K562 (cell line): Measurements from ENCODE around the gene C1QTNF5. TPM values are rescaled to one million over a fixed set of nuclear protein-coding genes. Genes with fewer than 3 reads are reported as not detected.

Experiments
- ARID2 ChIP-seq: fragments of 450-650 bp; IDR thresholded peaks from 2 replicates; pipeline ENCODE4 v1.6.1; 2017; ENCODE audit warnings: antibody characterized with exemption, mild to moderate bottlenecking
- ARNT ChIP-seq, 2 experiments: fragments of 450-650 bp; IDR thresholded peaks; 2 replicates each; pipeline ENCODE4 v1.6.1; 2016; ENCODE audit warnings: mild to moderate bottlenecking in 1 of 2
- CTBP1 ChIP-seq: fragments of 450-650 bp; IDR thresholded peaks from 2 replicates; pipeline ENCODE4 v1.6.1; 2016; ENCODE audit warnings: borderline replicate concordance
- ETV1 ChIP-seq: fragments of 450-650 bp; conservative IDR thresholded peaks from 2 replicates; pipeline ENCODE4 v1.6.1; 2016; ENCODE audit warnings: missing genetic modification characterization, control low read depth, low read depth, missing compliant biosample characterization
- HNRNPL ChIP-seq: fragments of 200-400 bp; formaldehyde crosslinking; IDR thresholded peaks from 2 replicates; pipeline ENCODE4 v1.6.1; 2017; ENCODE audit warnings: low read depth, mild to moderate bottlenecking, low read length
- L3MBTL2 ChIP-seq: fragments of 450-650 bp; IDR thresholded peaks from 2 replicates; pipeline ENCODE4 v1.6.1; 2016; ENCODE audit warnings: mild to moderate bottlenecking, moderate library complexity
- MAZ ChIP-seq, 2 experiments: fragments of 450-650 bp in 1 of 2; sonication (generic) in 1 of 2; formaldehyde crosslinking; IDR thresholded peaks in 1 of 2; conservative IDR thresholded peaks in 1 of 2; 2 replicates each; pipeline versions ENCODE4 v1.4.0 to v1.5.0; 2020; ENCODE audit warnings: mild to moderate bottlenecking in 1 of 2, missing genetic modification reagents in 1 of 2
- MCM5 ChIP-seq: fragments of 450-650 bp; IDR thresholded peaks from 2 replicates; pipeline ENCODE4 v1.6.1; 2016; ENCODE audit warnings: low read depth
- POLR2A ChIP-seq: fragments of 450-650 bp; conservative IDR thresholded peaks from 2 replicates; pipeline ENCODE4 v1.6.1; 2016
- RB1 ChIP-seq: fragments of 450-650 bp; IDR thresholded peaks from 2 replicates; pipeline ENCODE4 v1.6.1; 2017; ENCODE audit warnings: low read depth, mild to moderate bottlenecking
- SMARCE1 ChIP-seq: fragments of 450-650 bp; IDR thresholded peaks from 2 replicates; pipeline ENCODE4 v1.7.1; 2016; ENCODE audit warnings: mild to moderate bottlenecking
- polyA plus RNA-seq, 8 experiments: library from polyadenylated mRNA; depleted of rRNA in 4 of 8; stranded (reverse) in 5 of 8; unstranded in 3 of 8; fragments of >200 nt; fragmentation: Nextera tagmentation in 2 of 8; fragmentation: Illumina TruSeq in 1 of 8; extraction: Ambion mirVana in 2 of 8; extraction: Trizol in 1 of 8; gene quantifications; 2 replicates each; pipeline versions ENCODE4 v1.2.1 to v1.2.3, GENCODE V29; 2011 to 2014; ENCODE audit warnings: inconsistent platforms in 1 of 8, missing spikeins in 1 of 8
- total RNA-seq, 7 experiments: library from RNA; depleted of rRNA in 6 of 7; stranded (reverse); fragments of >200 nt in 6 of 7; fragmentation: Illumina TruSeq in 2 of 7; extraction: Trizol in 2 of 7; gene quantifications; 2 replicates each; pipeline versions ENCODE4 v1.2.1 to v1.2.3, GENCODE V29; 2011 to 2021; ENCODE audit warnings: low replicate concordance in 1 of 7
- TF ChIP-seq, protein P1 (sequence below): sonication (generic); formaldehyde crosslinking; IDR thresholded peaks from 2 replicates; pipeline ENCODE4 v1.8.0; 2023; ENCODE audit warnings: missing genetic modification reagents, mild to moderate bottlenecking, borderline replicate concordance
- TF ChIP-seq, protein P2 (sequence below): IDR thresholded peaks from 3 replicates; pipeline ENCODE4 v1.6.1; 2011; ENCODE audit warnings: borderline replicate concordance, mild to moderate bottlenecking, moderate library complexity; ENCODE audit not compliant: insufficient read length; ENCODE audit errors: extremely low read depth
- TF ChIP-seq, protein P3 (sequence below): fragments of 250-450 bp; sonication (Bioruptor Pico); IDR thresholded peaks from 2 replicates; pipeline ENCODE4 v1.9.0; 2021; ENCODE audit warnings: mild to moderate bottlenecking
- TF ChIP-seq, protein P4 (sequence below), 2 experiments: fragments of 450-650 bp; conservative IDR thresholded peaks; 2 replicates each; pipeline ENCODE4 v1.6.1; 2017; ENCODE audit warnings: mild to moderate bottlenecking in 2 of 2, moderate library complexity in 2 of 2
- TF ChIP-seq, protein P5 (sequence below): fragments of 450-650 bp; formaldehyde crosslinking; IDR thresholded peaks from 2 replicates; pipeline ENCODE4 v1.4.0; 2020; ENCODE audit warnings: mild to moderate bottlenecking, moderate library complexity

Gene C1QTNF5
- total and polyA plus RNA-seq, 9 of the 15 experiments (the other 6 are each of a cell fraction or from before 2014, with no cell fraction given), result 0.07 to 0.76 (median 0.24) TPM; not detected in 1

DNA sequence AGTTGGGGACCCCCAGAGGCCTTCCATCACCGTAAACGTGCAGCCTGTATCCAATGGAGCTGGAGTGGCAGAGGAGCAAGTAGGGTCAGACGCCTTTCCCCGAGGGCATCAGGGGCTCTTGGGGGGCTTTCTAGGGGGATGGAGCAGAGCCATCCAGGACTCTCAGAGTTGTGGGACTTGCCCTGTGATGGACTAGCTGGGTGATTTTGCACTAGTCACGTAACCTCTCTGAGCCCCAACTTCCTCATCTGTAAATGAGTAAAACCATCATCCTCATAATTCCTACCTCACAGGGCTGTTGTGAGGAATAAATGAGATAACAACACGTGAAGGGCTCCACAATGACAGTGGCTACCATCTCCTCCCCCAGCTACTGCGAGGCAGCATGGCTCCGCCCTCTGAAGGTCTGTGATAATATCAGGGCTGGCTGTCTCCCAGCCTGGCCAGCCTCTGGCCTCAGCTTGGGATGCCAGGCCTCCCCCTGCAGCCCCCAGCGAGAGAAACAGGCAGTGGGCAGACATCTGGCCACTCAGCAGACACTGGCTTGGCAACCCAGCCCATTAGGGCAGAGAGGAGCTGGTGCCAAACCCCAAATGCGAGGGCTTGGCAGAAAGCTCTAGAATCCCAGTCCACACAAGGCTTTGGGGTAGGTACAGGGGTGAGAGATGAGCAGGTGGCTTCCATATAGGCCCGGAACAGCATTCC, 34.1 kb upstream of the C1QTNF5 start (continued):
- TF ChIP-seq, protein P1, sequence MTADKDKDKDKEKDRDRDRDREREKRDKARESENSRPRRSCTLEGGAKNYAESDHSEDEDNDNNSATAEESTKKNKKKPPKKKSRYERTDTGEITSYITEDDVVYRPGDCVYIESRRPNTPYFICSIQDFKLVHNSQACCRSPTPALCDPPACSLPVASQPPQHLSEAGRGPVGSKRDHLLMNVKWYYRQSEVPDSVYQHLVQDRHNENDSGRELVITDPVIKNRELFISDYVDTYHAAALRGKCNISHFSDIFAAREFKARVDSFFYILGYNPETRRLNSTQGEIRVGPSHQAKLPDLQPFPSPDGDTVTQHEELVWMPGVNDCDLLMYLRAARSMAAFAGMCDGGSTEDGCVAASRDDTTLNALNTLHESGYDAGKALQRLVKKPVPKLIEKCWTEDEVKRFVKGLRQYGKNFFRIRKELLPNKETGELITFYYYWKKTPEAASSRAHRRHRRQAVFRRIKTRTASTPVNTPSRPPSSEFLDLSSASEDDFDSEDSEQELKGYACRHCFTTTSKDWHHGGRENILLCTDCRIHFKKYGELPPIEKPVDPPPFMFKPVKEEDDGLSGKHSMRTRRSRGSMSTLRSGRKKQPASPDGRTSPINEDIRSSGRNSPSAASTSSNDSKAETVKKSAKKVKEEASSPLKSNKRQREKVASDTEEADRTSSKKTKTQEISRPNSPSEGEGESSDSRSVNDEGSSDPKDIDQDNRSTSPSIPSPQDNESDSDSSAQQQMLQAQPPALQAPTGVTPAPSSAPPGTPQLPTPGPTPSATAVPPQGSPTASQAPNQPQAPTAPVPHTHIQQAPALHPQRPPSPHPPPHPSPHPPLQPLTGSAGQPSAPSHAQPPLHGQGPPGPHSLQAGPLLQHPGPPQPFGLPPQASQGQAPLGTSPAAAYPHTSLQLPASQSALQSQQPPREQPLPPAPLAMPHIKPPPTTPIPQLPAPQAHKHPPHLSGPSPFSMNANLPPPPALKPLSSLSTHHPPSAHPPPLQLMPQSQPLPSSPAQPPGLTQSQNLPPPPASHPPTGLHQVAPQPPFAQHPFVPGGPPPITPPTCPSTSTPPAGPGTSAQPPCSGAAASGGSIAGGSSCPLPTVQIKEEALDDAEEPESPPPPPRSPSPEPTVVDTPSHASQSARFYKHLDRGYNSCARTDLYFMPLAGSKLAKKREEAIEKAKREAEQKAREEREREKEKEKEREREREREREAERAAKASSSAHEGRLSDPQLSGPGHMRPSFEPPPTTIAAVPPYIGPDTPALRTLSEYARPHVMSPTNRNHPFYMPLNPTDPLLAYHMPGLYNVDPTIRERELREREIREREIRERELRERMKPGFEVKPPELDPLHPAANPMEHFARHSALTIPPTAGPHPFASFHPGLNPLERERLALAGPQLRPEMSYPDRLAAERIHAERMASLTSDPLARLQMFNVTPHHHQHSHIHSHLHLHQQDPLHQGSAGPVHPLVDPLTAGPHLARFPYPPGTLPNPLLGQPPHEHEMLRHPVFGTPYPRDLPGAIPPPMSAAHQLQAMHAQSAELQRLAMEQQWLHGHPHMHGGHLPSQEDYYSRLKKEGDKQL (CRISPR knock-in tag), result no peak
- 0 out of 2 replicates have a peak, but pooled peaks have one; percentile 44 for TF ChIP-seq SMARCE1
- TF ChIP-seq, protein P2, sequence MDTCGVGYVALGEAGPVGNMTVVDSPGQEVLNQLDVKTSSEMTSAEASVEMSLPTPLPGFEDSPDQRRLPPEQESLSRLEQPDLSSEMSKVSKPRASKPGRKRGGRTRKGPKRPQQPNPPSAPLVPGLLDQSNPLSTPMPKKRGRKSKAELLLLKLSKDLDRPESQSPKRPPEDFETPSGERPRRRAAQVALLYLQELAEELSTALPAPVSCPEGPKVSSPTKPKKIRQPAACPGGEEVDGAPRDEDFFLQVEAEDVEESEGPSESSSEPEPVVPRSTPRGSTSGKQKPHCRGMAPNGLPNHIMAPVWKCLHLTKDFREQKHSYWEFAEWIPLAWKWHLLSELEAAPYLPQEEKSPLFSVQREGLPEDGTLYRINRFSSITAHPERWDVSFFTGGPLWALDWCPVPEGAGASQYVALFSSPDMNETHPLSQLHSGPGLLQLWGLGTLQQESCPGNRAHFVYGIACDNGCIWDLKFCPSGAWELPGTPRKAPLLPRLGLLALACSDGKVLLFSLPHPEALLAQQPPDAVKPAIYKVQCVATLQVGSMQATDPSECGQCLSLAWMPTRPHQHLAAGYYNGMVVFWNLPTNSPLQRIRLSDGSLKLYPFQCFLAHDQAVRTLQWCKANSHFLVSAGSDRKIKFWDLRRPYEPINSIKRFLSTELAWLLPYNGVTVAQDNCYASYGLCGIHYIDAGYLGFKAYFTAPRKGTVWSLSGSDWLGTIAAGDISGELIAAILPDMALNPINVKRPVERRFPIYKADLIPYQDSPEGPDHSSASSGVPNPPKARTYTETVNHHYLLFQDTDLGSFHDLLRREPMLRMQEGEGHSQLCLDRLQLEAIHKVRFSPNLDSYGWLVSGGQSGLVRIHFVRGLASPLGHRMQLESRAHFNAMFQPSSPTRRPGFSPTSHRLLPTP, result no peak
- TF ChIP-seq, protein P3, sequence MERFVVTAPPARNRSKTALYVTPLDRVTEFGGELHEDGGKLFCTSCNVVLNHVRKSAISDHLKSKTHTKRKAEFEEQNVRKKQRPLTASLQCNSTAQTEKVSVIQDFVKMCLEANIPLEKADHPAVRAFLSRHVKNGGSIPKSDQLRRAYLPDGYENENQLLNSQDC (CRISPR knock-in tag), result no peak
- TF ChIP-seq L3MBTL2, result peak; percentile 63; the same call in 1 of the 2 replicates
- TF ChIP-seq ARID2, result no peak
- TF ChIP-seq, protein P4, sequence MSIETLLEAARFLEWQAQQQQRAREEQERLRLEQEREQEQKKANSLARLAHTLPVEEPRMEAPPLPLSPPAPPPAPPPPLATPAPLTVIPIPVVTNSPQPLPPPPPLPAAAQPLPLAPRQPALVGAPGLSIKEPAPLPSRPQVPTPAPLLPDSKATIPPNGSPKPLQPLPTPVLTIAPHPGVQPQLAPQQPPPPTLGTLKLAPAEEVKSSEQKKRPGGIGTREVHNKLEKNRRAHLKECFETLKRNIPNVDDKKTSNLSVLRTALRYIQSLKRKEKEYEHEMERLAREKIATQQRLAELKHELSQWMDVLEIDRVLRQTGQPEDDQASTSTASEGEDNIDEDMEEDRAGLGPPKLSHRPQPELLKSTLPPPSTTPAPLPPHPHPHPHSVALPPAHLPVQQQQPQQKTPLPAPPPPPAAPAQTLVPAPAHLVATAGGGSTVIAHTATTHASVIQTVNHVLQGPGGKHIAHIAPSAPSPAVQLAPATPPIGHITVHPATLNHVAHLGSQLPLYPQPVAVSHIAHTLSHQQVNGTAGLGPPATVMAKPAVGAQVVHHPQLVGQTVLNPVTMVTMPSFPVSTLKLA (conservative IDR thresholded peaks at IDR 0.05), result peak; percentile 49 to 78
- TF ChIP-seq MAZ (CRISPR knock-in tag; conservative IDR thresholded peaks at IDR 0.05 in 1 of 2, IDR thresholded peaks at IDR 0.05 in 1 of 2), result 0 out of 4 replicates have a peak, but pooled peaks of 1 of the 2 experiments have one; percentile 34
- no peak for TF ChIP-seq MCM5
- TF ChIP-seq, protein P5, sequence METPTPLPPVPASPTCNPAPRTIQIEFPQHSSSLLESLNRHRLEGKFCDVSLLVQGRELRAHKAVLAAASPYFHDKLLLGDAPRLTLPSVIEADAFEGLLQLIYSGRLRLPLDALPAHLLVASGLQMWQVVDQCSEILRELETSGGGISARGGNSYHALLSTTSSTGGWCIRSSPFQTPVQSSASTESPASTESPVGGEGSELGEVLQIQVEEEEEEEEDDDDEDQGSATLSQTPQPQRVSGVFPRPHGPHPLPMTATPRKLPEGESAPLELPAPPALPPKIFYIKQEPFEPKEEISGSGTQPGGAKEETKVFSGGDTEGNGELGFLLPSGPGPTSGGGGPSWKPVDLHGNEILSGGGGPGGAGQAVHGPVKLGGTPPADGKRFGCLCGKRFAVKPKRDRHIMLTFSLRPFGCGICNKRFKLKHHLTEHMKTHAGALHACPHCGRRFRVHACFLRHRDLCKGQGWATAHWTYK (CRISPR knock-in tag), result no peak
- no peak for TF ChIP-seq ETV1 (tag)
- TF ChIP-seq HNRNPL, result no peak
- TF ChIP-seq POLR2A, result no peak
- 0 out of 4 replicates have a peak, but pooled peaks of 1 of the 2 experiments have one; percentile 10 for TF ChIP-seq ARNT (IDR thresholded peaks at IDR 0.05)
- TF ChIP-seq CTBP1, result peak; percentile 84
- TF ChIP-seq RB1, result 0 out of 2 replicates have a peak, but pooled peaks have one; percentile 9
